Neural cell (in vitro differentiated cells): Measurements from ENCODE around the gene PIK3R4. TPM values are rescaled to one million over a fixed set of nuclear protein-coding genes. Genes with fewer than 3 reads are reported as not detected.

Experiments used
- H2AFZ ChIP-seq: fragments of 200-600, 300-800 bp; sonication (generic), shearing (Covaris generic); 2 replicates; pipeline ENCODE4 v1.6.0; 2014; ENCODE audit warnings: low read depth, mild to moderate bottlenecking, antibody characterized with exemption, low read length, moderate library complexity
- H3F3A ChIP-seq: fragments of 200-600 bp; shearing (Covaris generic); 2 replicates; pipeline ENCODE4 v1.6.1; 2016; ENCODE audit warnings: mild to moderate bottlenecking, moderate library complexity, mixed read lengths, antibody characterized with exemption, low read length; ENCODE audit not compliant: insufficient read depth, poor library complexity, severe bottlenecking
- H3K27ac ChIP-seq: fragments of 200-600, 300-800 bp; sonication (generic), shearing (Covaris generic); 2 replicates; pipeline ENCODE4 v1.5.1; 2014; ENCODE audit warnings: mild to moderate bottlenecking, low read length, moderate library complexity
- H3K27me3 ChIP-seq: fragments of 300-800, 200-600 bp; sonication (generic), shearing (Covaris generic); 2 replicates; pipeline ENCODE4 v1.6.0; 2014; ENCODE audit warnings: mild to moderate bottlenecking, low read depth, low read length, moderate library complexity; ENCODE audit not compliant: insufficient read depth
- H3K36me3 ChIP-seq: fragments of 300-800, 200-600 bp; sonication (generic), shearing (Covaris generic); 2 replicates; pipeline ENCODE4 v1.5.1; 2014; ENCODE audit warnings: mild to moderate bottlenecking, antibody characterized with exemption, low read length, moderate library complexity; ENCODE audit not compliant: insufficient read depth
- H3K4me2 ChIP-seq: fragments of 300-800, 200-600 bp; sonication (generic), shearing (Covaris generic); 2 replicates; pipeline ENCODE4 v1.6.0; 2014; ENCODE audit warnings: mild to moderate bottlenecking, low read length
- H3K4me3 ChIP-seq: fragments of 300-800, 200-600 bp; sonication (generic), shearing (Covaris generic); 2 replicates; pipeline ENCODE4 v1.5.1; 2014; ENCODE audit warnings: mild to moderate bottlenecking, low read length, moderate library complexity
- H3K79me2 ChIP-seq: fragments of 200-600 bp; shearing (Covaris generic); replicated peaks from 2 replicates; pipeline ENCODE4 v1.6.0; 2014; ENCODE audit warnings: mild to moderate bottlenecking, low read length, moderate library complexity; ENCODE audit not compliant: insufficient read depth
- H3K9ac ChIP-seq: fragments of 300-800, 200-600 bp; sonication (generic), shearing (Covaris generic); 2 replicates; pipeline ENCODE4 v1.6.1; 2016; ENCODE audit warnings: mild to moderate bottlenecking, low read length, mixed read lengths
- H3K9me2 ChIP-seq: fragments of 200-600 bp; shearing (Covaris generic); 2 replicates; pipeline ENCODE4 v1.6.1; 2016; ENCODE audit warnings: mild to moderate bottlenecking, low read length, mixed read lengths; ENCODE audit not compliant: insufficient read depth
- H3K9me3 ChIP-seq: fragments of 200-600, 300-800 bp; sonication (generic), shearing (Covaris generic); 2 replicates; pipeline ENCODE4 v1.6.1; 2016; ENCODE audit warnings: mild to moderate bottlenecking, mixed run types, low read length, moderate library complexity, mixed read lengths
- H4K20me1 ChIP-seq: fragments of 200-600 bp; shearing (Covaris generic); 2 replicates; pipeline ENCODE4 v1.6.1; 2016; ENCODE audit warnings: mild to moderate bottlenecking, mixed run types; ENCODE audit not compliant: insufficient read depth
- CTCF ChIP-seq: fragments of 450-650 bp; IDR thresholded peaks from 2 replicates; pipeline ENCODE4 v1.5.1; 2014; ENCODE audit warnings: antibody characterized with exemption, mild to moderate bottlenecking, moderate library complexity; ENCODE audit not compliant: poor library complexity, severe bottlenecking
- EP300 ChIP-seq: fragments of 450-650 bp; conservative IDR thresholded peaks from 2 replicates; pipeline ENCODE4 v1.6.1; 2014; ENCODE audit warnings: antibody characterized with exemption, mild to moderate bottlenecking, moderate library complexity; ENCODE audit not compliant: poor library complexity, severe bottlenecking
- EZH2 ChIP-seq: fragments of 200-600, 300-800 bp; shearing (Covaris generic), sonication (generic); IDR thresholded peaks from 2 replicates; pipeline ENCODE4 v1.6.1; 2014; ENCODE audit warnings: antibody characterized with exemption, low read length, borderline replicate concordance, mild to moderate bottlenecking; ENCODE audit not compliant: insufficient read depth, poor library complexity, severe bottlenecking
- MXI1 ChIP-seq: fragments of 450-650 bp; conservative IDR thresholded peaks from 2 replicates; pipeline ENCODE4 v1.6.1; 2014; ENCODE audit warnings: antibody characterized with exemption, mild to moderate bottlenecking; ENCODE audit not compliant: poor library complexity, severe bottlenecking
- POLR2AphosphoS5 ChIP-seq: IDR thresholded peaks from 2 replicates; pipeline ENCODE4 v1.6.1; 2012
- RAD21 ChIP-seq: fragments of 450-650 bp; conservative IDR thresholded peaks from 2 replicates; pipeline ENCODE4 v1.6.1; 2014; ENCODE audit warnings: antibody characterized with exemption, mild to moderate bottlenecking, moderate library complexity
- REST ChIP-seq: IDR thresholded peaks from 2 replicates; pipeline ENCODE4 v1.6.1; 2012; ENCODE audit warnings: borderline replicate concordance
- SMC3 ChIP-seq: fragments of 450-650 bp; conservative IDR thresholded peaks from 2 replicates; pipeline ENCODE4 v1.6.1; 2014; ENCODE audit warnings: antibody characterized with exemption, mild to moderate bottlenecking, moderate library complexity; ENCODE audit not compliant: poor library complexity
- TAF1 ChIP-seq: IDR thresholded peaks from 2 replicates; pipeline ENCODE4 v1.6.1; 2012; ENCODE audit warnings: low read depth
- polyA plus RNA-seq: library from polyadenylated mRNA; depleted of rRNA; stranded (reverse); fragments of >200 nt; gene quantifications from 2 replicates; pipeline ENCODE4 v1.2.3, GENCODE V29; 2014

PIK3R4 gene
- polyA plus RNA-seq, 1 donor from 2014 or later: 18.3 TPM

GRCh38 chr3:130741946-130742610, 4.6 kb downstream of the PIK3R4 start:
- Histone ChIP-seq H3K27me3 (no peaks in the 10 kb centered on the region), H3K36me3 (no peaks in the 10 kb centered on the region), H3K27ac (no peak overlapping the region), H2AFZ (no peak overlapping the region), H3K79me2 (peaks cover 61% of the 10 kb centered on the region), H3K4me2 (peak overlapping the region; percentile 39), H3K9ac (no peak overlapping the region), H3K9me3 (no peaks in the 10 kb centered on the region), H3F3A (no peaks in the 10 kb centered on the region), H3K4me3 (peak overlapping the region; percentile 74), H3K9me2 (no peaks in the 10 kb centered on the region), H4K20me1 (no peaks in the 10 kb centered on the region)
- no peak for TF ChIP-seq EZH2
- no peak for TF ChIP-seq TAF1
- no peak for TF ChIP-seq SMC3
- TF ChIP-seq MXI1: no peak
- no peak for TF ChIP-seq EP300
- TF ChIP-seq REST: no peak
- no peak for TF ChIP-seq RAD21
- TF ChIP-seq CTCF: no peak
- TF ChIP-seq POLR2AphosphoS5: no peak

GRCh38 chr3:130739848-130740247, 6.8 kb downstream of the PIK3R4 start:
- TF ChIP-seq EP300: no peak
- Histone ChIP-seq H3F3A (no peaks in the 10 kb centered on the region), H3K9ac (no peak overlapping the region), H3K4me3 (no peak overlapping the region), H3K4me2 (no peak overlapping the region), H2AFZ (no peak overlapping the region), H3K9me2 (no peaks in the 10 kb centered on the region), H3K27me3 (no peaks in the 10 kb centered on the region), H4K20me1 (no peaks in the 10 kb centered on the region), H3K36me3 (no peaks in the 10 kb centered on the region), H3K9me3 (no peaks in the 10 kb centered on the region), H3K79me2 (peaks cover 47% of the 10 kb centered on the region), H3K27ac (no peak overlapping the region)
